ENCODE data around the gene HS3ST2. TPM values are rescaled to one million over a fixed set of nuclear protein-coding genes. Genes with fewer than 3 reads are reported as not detected.

The HS3ST2 gene
- total and polyA plus RNA-seq, 12 donors = 0.04 to 0.66 (median 0.32) TPM; not detected in 1

DNA sequence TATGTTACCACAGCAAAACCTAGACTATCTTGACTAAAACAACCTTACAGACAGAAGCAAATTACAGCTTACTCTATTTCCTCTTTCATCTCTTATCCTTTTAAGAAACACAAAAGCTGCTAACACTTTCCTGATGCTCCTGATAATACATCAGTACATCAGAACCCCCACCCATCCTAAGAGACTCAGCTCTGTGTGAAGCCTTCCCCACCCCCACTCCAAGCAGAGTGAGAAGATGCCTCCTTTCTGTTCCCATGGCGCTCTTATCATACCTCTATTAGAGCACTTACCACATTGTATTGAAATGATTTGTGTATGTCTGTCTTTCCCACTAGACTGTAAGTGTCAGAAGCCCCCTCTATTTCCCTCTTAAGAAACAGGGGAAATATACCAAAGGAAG lies 42.4 kb upstream of the HS3ST2 start:
- H3K27ac ChIP-seq = no peak overlapping the region
- no peak overlapping the region for H3K4me3 ChIP-seq
- DNase-seq (no peak), ATAC-seq (no peak)
- H3K4me1 ChIP-seq = no peaks in the 10 kb centered on the region
- TF ChIP-seq, protein P1, sequence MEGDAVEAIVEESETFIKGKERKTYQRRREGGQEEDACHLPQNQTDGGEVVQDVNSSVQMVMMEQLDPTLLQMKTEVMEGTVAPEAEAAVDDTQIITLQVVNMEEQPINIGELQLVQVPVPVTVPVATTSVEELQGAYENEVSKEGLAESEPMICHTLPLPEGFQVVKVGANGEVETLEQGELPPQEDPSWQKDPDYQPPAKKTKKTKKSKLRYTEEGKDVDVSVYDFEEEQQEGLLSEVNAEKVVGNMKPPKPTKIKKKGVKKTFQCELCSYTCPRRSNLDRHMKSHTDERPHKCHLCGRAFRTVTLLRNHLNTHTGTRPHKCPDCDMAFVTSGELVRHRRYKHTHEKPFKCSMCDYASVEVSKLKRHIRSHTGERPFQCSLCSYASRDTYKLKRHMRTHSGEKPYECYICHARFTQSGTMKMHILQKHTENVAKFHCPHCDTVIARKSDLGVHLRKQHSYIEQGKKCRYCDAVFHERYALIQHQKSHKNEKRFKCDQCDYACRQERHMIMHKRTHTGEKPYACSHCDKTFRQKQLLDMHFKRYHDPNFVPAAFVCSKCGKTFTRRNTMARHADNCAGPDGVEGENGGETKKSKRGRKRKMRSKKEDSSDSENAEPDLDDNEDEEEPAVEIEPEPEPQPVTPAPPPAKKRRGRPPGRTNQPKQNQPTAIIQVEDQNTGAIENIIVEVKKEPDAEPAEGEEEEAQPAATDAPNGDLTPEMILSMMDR (IDR thresholded peaks at IDR 0.05) = no peak
- no peaks in the 10 kb centered on the region for H3K36me3 ChIP-seq
- intact Hi-C loops (cut with DNase I) = no loop called here
- H3K9me3 ChIP-seq = peaks cover 0 to 2% (median 0%) of the 10 kb centered on the region in 11 donors
- 61% methylated on average over 1 of the region's 1 CpG for WGBS, 2 donors
- peaks cover 0 to 60% (median 29%) of the 10 kb centered on the region in 7 donors for H3K27me3 ChIP-seq

DNA sequence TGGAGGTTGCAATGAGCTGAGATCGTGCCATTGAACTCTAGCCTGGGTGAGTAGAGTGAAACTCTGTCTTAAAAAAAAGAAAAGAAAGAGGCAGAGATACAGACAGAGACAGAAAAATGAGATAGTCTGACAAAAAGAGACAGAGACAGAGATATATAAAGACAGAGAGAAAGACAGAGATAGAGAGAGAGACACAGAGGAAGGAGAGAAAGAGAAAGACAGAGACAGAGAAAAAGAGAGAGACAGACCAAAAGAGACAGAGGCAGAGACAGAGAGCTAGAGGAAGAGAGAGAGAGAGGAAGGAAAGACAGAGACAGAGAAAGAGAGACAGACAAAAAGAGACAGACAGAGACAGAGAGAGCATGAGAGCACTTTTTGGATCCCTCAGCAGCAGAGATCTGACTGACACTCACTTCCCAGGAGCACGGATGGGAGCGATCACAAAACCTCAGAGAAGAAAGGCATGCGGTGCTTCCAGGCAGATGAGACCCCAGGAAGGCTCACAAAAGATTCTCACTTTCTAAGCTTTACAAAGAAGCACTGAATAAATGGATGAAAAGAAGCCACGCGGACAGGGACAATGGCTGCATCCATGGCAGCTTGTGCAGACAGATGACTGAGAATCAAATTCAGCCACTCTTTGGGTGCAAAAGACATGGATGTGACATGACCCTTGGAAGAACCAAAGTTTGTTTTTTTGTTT lies 38.6 kb upstream of the HS3ST2 start:
- 41 to 52% methylated on average over 6 of the region's 6 CpGs for WGBS, 2 donors
- no peak for ATAC-seq
- TF ChIP-seq, protein P1 (IDR thresholded peaks at IDR 0.05) = no peak
- Histone ChIP-seq H3K27me3 (peaks cover 0 to 73% (median 29%) of the 10 kb centered on the region in 7 donors), H3K9me3 (no peaks in the 10 kb centered on the region), H3K4me3 (no peak overlapping the region), H3K36me3 (no peaks in the 10 kb centered on the region), H3K27ac (no peak overlapping the region), H3K4me1 (no peaks in the 10 kb centered on the region)
- intact Hi-C loops (cut with DNase I) = no loop called here
- no peak for DNase-seq

DNA sequence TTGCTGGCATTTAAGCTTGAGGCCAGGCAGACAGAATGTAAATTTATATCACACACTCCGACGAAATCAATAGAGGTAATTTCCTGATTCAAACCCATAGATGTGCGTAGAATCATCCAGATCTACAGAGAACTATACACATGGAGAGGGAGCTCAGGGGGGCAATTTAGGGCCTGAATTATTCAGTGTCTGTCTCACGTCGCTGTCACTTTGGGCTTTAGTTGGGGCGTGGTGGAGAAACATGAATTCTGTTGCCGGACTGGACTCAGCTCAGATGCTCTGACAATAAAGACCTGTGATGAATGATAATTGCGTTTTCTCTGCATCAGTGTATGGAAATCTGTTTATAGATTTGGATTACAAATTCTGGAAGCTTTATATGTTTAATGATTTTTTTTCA lies 32.5 kb upstream of the HS3ST2 start:
- no peak overlapping the region for H3K27ac ChIP-seq
- ATAC-seq (no peak), DNase-seq (no peak)
- TF ChIP-seq, protein P1 (IDR thresholded peaks at IDR 0.05) = no peak
- no peaks in the 10 kb centered on the region for H3K4me1 ChIP-seq
- intact Hi-C loops (cut with DNase I) = no loop called here
- H3K9me3 ChIP-seq = no peaks in the 10 kb centered on the region
- H3K36me3 ChIP-seq = no peaks in the 10 kb centered on the region
- H3K4me3 ChIP-seq = no peak overlapping the region
- WGBS, 2 donors = 73 to 75% methylated on average over 8 of the region's 8 CpGs
- H3K27me3 ChIP-seq = peaks cover 0 to 24% (median 0%) of the 10 kb centered on the region in 7 donors

- 20 to 32% methylated on average over 4 of the region's 4 CpGs for WGBS, 2 donors
- Histone ChIP-seq H3K4me3 (no peak overlapping the region), H3K4me1 (peaks cover 0 to 5% (median 0%) of the 10 kb centered on the region in 9 donors), H3K27ac (no peak overlapping the region), H3K36me3 (no peaks in the 10 kb centered on the region), H3K9me3 (no peaks in the 10 kb centered on the region), H3K27me3 (peaks cover 0 to 15% (median 0%) of the 10 kb centered on the region in 7 donors)
- intact Hi-C loops (cut with DNase I) = no loop called here
- TF ChIP-seq, protein P1 (IDR thresholded peaks at IDR 0.05) = no peak
- DNase-seq = no peak
- peak in 4 of 8 donors; percentile 31 to 63 (median 40) for ATAC-seq
These were observed 31.6 kb upstream of the HS3ST2 start for GRCh38 chr16:22782314-22782713.
